Measurements from ENCODE around the gene CCDC88C.

The CCDC88C gene

DNA sequence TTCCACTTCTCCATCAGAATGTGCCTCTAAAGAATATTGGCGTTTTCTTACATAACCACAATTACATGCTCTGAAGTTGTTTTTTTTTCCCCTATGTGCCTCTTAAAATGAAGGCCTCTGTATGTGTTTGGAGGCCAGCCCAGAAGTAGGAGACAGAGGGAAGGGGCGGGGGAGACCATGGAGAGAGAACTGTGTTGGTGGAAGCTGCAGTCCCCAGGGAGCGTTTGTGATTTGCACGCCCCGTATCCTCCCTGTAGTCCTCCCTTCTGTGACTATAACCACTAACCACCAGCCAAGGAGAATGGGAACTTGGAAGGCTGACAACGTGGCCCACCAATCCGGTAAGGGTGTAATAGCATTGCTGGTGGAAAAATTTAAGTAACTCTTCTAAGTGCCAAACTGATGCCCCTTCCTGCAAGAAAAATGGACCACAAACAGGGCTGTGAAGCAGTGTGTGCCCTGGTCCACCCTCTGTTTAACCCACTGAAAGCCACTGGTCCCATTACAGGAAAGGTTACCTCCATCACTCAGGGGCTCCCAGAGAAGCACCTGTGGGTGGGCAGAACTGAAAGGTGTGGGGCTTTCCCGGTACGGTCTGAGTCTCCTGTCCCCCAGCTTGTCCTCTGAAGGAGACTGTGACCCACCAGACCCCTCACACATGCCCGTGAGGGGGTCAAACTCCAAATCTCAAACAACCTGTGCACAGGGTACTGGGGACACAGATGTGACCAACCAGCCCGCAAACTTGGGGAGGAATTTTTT is 36.8 kb downstream of the CCDC88C start:
- peak overlapping the region; percentile 22; the same call in 1 of the 2 replicates for H3K4me2 ChIP-seq (ENCODE audit: low read length)
- peak overlapping the region; percentile 92 for H3K27ac ChIP-seq (ENCODE audit: low read depth, low read length, poor library complexity, severe bottlenecking)
- H4K20me1 ChIP-seq (ENCODE audit: insufficient read depth, low read length), result no peaks in the 10 kb centered on the region
- H2AFZ ChIP-seq (ENCODE audit: low read length), result no peak overlapping the region
- peaks cover 81% of the 10 kb centered on the region for H3K79me2 ChIP-seq (ENCODE audit: insufficient read depth, low read length)
- H3K9me2 ChIP-seq (ENCODE audit: low read depth, low read length), result no peaks in the 10 kb centered on the region
- peak overlapping the region; percentile 25; the same call in 1 of the 2 replicates for H3K9ac ChIP-seq (ENCODE audit: low read length)
- H3K9me3 ChIP-seq (ENCODE audit: low read length), result no peaks in the 10 kb centered on the region
- TF ChIP-seq EZH2 (IDR thresholded peaks at IDR 0.05; ENCODE audit: borderline replicate concordance, low read length) (no peak), CTCF (IDR thresholded peaks at IDR 0.05; ENCODE audit: low read length) (no peak)
- H3K4me3 ChIP-seq (ENCODE audit: low read depth, low read length, poor library complexity, severe bottlenecking), result peak overlapping the region; percentile 11
- H3K4me1 ChIP-seq (ENCODE audit: insufficient read depth, low read length, severe bottlenecking), result peaks cover 100% of the 10 kb centered on the region
- H3K36me3 ChIP-seq (ENCODE audit: insufficient read depth, low read length), result peaks cover 13% of the 10 kb centered on the region; the same call in 1 of the 2 replicates
- no peaks in the 10 kb centered on the region; the same call in 1 of the 2 replicates for H3F3A ChIP-seq (ENCODE audit: insufficient read depth, low read length)
- H3K27me3 ChIP-seq (ENCODE audit: insufficient read depth, low read length), result no peaks in the 10 kb centered on the region

- Histone ChIP-seq H3F3A (ENCODE audit: insufficient read depth, low read length) (no peaks in the 10 kb centered on the region; the same call in 1 of the 2 replicates), H3K79me2 (ENCODE audit: insufficient read depth, low read length) (peaks cover 78% of the 10 kb centered on the region), H3K36me3 (ENCODE audit: insufficient read depth, low read length) (peaks cover 13% of the 10 kb centered on the region; the same call in 1 of the 2 replicates), H3K4me3 (ENCODE audit: low read depth, low read length, poor library complexity, severe bottlenecking) (no peak overlapping the region), H3K27ac (ENCODE audit: low read depth, low read length, poor library complexity, severe bottlenecking) (peak overlapping the region; percentile 92), H3K4me2 (ENCODE audit: low read length) (no peak overlapping the region), H3K9me3 (ENCODE audit: low read length) (no peaks in the 10 kb centered on the region), H3K27me3 (ENCODE audit: insufficient read depth, low read length) (no peaks in the 10 kb centered on the region), H3K9me2 (ENCODE audit: low read depth, low read length) (no peaks in the 10 kb centered on the region), H3K9ac (ENCODE audit: low read length) (peak overlapping the region; percentile 25; the same call in 1 of the 2 replicates), H2AFZ (ENCODE audit: low read length) (no peak overlapping the region), H3K4me1 (ENCODE audit: insufficient read depth, low read length, severe bottlenecking) (peaks cover 100% of the 10 kb centered on the region), H4K20me1 (ENCODE audit: insufficient read depth, low read length) (no peaks in the 10 kb centered on the region)
- TF ChIP-seq CTCF (IDR thresholded peaks at IDR 0.05; ENCODE audit: low read length), result no peak
- TF ChIP-seq EZH2 (IDR thresholded peaks at IDR 0.05; ENCODE audit: borderline replicate concordance, low read length), result no peak
Measured at GRCh38 chr14:91380123-91380522, 37.5 kb downstream of the CCDC88C start.

- peak overlapping the region; percentile 75; the same call in 1 of the 2 replicates for H3K4me2 ChIP-seq (ENCODE audit: low read length)
- no peak overlapping the region for H2AFZ ChIP-seq (ENCODE audit: low read length)
- peak overlapping the region; percentile 99 for H3K27ac ChIP-seq (ENCODE audit: low read depth, low read length, poor library complexity, severe bottlenecking)
- H3F3A ChIP-seq (ENCODE audit: insufficient read depth, low read length), result no peaks in the 10 kb centered on the region; the same call in 1 of the 2 replicates
- peaks cover 100% of the 10 kb centered on the region for H3K4me1 ChIP-seq (ENCODE audit: insufficient read depth, low read length, severe bottlenecking)
- H3K9me3 ChIP-seq (ENCODE audit: low read length), result no peaks in the 10 kb centered on the region
- no peak overlapping the region for H3K4me3 ChIP-seq (ENCODE audit: low read depth, low read length, poor library complexity, severe bottlenecking)
- H3K36me3 ChIP-seq (ENCODE audit: insufficient read depth, low read length), result peaks cover 19% of the 10 kb centered on the region; the same call in 1 of the 2 replicates
- H4K20me1 ChIP-seq (ENCODE audit: insufficient read depth, low read length), result no peaks in the 10 kb centered on the region
- no peaks in the 10 kb centered on the region for H3K9me2 ChIP-seq (ENCODE audit: low read depth, low read length)
- H3K79me2 ChIP-seq (ENCODE audit: insufficient read depth, low read length), result peaks cover 78% of the 10 kb centered on the region
- TF ChIP-seq CTCF (IDR thresholded peaks at IDR 0.05; ENCODE audit: low read length) (no peak), EZH2 (IDR thresholded peaks at IDR 0.05; ENCODE audit: borderline replicate concordance, low read length) (no peak)
- no peaks in the 10 kb centered on the region for H3K27me3 ChIP-seq (ENCODE audit: insufficient read depth, low read length)
- H3K9ac ChIP-seq (ENCODE audit: low read length), result no peak overlapping the region
Measured at GRCh38 chr14:91379579-91379932, 38.1 kb downstream of the CCDC88C start.
